HL-60/S4 treated with retinoic acid at 250 ng/mL for 4 days and 3 days (cell line): ENCODE results near the gene G6PC3.

Experiments
- in situ Hi-C: fragments of 300-500 bp; cut with MboI; formaldehyde crosslinking; loops from 2 replicates; pipeline ENCODE4 v1.7.0; 2022; ENCODE audit warnings: low sequenced_read_pairs

G6PC3 gene

DNA sequence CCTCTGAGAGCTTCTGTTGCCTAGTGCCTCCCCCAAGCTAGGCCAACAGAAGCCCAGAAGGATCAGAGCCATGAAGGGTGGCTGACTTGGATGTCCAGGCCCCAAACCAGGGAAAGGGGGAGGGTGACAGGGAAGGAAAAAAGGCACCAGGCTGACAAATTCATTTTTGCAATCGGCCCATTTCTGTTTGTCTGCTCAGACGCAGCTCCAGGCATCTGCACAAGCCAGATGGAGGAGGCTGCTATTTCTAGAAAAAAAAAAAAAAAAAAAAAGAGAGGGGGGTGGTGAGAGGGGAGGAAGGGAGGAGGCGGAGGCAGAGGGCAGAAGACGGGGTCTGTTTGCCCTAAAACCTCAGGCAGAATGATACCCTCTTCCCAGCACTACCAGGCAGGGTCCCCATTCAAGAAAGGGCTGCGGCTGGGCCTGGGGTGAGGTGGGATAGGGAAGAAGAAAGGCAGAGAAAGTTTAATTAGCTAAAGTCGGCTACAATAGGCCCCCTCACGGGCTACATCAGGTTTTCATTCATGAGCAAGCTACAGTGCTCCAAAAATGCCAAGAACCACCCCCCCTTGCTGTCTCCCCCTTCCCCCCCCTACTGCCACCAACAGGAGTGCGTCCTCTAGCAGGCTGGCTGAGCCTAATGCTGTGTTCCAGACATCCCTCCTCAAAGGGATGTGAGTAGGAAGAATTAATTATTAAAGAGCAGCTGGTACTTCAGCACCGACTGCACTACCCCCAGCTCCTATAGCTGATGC, 50.5 kb downstream of the G6PC3 start:
- in situ Hi-C loops = no loop called here

DNA sequence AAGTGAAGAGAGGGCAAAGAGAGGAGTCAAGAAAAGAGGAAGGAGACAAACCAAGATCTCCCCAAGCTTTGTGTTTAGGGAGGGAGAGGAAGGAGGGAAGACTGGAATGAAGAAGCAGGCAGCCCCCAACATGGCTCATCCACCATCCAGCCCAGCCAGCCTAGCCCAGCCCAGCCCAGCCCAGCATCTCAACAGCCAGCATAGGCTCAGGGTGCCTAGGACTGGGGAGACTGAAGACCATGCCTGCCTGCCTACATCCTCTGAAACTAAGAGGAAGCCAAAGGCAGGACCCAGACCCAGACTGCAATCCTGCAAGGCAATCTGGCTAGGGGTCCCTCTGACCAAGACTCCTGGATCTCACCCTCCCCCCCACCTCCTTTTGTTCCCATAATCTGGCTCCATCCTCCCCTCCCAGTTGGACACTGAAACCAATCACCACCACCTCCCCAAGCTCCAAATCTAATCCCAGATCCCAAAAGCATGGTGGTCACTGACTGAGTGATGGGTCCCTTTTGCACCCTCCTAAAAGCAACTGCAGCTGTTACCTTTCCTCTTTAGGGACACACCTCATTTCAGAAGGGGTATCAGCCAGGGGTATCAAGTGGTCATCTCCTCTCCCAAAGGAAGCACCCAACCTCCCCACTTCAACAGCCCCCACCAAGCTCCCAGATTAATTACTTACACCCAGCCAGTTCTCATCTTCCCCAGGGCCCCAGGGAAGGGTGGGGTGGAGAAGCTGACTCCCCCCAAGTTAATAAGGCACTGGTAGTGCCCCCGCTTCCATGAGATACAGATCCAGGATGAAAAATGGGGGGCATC, 51.7 kb downstream of the G6PC3 start:
- in situ Hi-C loops = no loop called here

- in situ Hi-C loops = no loop called here
Measured at GRCh38 chr17:44122816-44123355, 52.4 kb downstream of the G6PC3 start.

DNA sequence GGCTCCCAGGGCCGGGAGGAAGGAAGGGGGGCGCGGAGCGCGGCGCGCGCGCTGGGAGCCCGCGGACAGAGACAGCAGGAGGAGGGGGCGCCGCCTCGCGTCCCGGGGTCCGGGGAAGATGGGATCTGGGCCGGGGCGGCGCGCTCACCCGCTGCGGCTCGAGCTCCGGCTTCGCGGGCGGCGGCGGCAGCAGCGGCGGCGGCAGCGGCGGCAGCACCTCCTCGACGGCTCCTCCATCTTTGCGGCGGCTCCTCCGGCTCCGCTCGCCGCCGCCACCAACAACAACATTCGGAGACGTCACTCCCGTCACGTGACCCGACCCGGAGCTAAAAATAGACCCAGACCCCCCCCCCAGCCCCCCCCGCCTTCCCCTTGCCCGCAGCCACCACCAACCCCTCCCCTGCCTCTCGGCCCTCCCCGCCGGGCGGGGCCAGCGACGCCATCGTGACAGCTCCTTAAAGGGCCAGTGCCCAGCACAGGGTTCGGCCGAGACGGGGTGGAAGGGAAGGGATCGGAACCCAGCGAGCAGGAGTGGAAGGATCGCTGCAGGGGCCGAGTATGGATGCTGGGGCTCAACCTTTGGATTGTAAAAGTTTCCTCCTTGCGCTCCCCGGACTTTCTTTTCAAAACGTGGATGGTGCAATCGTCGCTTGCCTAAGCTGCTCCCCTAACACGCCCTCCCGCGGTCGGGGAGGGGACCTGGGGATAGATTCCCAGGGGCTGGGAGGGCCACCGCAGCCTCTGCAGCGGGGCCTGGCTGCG, 53.0 kb downstream of the G6PC3 start, which contains the start of gene HDAC5:
HDAC5 (minus strand) TSS at position 286 of the 762 bp plus-strand sequence. CDS start 6,126 bp downstream, outside the sequence.
- in situ Hi-C loops = no loop called here

- in situ Hi-C loops = no loop called here
Measured at GRCh38 chr17:44124118-44124438, 53.5 kb downstream of the G6PC3 start.
